ENCODE results near the gene DCUN1D1.

DCUN1D1 gene

GRCh38 chr3:182980204-182981037 lies at the start of gene DCUN1D1:
TSS of gene DCUN1D1 (minus strand) at chr3:182980538. CDS start at chr3:182980489, 49 bp downstream.
- peak within 1 kb of the TSS; percentile 84 to 88 for H3K4me3 ChIP-seq (ENCODE audit: low read length in 2 of 2)
- no peaks in the 10 kb centered on the region for H3K36me3 ChIP-seq (ENCODE audit: control insufficient read depth in 2 of 2, insufficient read depth in 2 of 2, low read length in 2 of 2)
- no peaks in the 10 kb centered on the region for H3K9me3 ChIP-seq (ENCODE audit: control insufficient read depth in 2 of 2, low read length in 2 of 2)
- H3K4me1 ChIP-seq (ENCODE audit: control insufficient read depth, insufficient read depth, low read length): peaks cover 4% of the 10 kb centered on the region
- peak within 1 kb of the TSS; percentile 64 for H3K27ac ChIP-seq (ENCODE audit: low read length)
- H3K27me3 ChIP-seq (ENCODE audit: control insufficient read depth in 1 of 2, insufficient read depth in 2 of 2, low read length in 2 of 2): no peaks in the 10 kb centered on the region
- peak within 1 kb of the TSS; percentile 88 to 90 for H3K9ac ChIP-seq (ENCODE audit: low read length in 2 of 2)

DNA sequence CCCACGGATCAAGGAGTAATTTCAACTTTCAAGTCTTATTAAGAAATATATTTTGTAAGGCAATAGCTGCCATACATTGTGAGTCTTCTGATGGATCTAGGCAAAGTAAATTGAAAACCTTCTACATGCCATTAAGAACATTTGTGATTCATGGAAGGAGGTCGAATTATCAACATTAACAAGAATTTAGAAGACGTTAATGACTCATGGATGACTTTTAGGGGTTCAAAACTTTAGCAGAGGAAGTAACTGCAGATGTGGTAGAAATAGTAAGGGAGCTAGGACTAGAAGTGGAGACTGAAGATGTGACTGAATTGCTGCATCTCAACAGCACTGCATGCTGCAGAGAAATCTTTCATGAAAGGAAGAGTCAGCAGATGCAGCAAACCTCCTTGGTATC lies 48.1 kb upstream of the DCUN1D1 start:
- Histone ChIP-seq H3K9ac (ENCODE audit: low read length in 2 of 2) (no peak overlapping the region), H3K4me3 (ENCODE audit: low read length in 2 of 2) (no peak overlapping the region), H3K27ac (ENCODE audit: low read length) (no peak overlapping the region), H3K27me3 (ENCODE audit: control insufficient read depth in 1 of 2, insufficient read depth in 2 of 2, low read length in 2 of 2) (no peaks in the 10 kb centered on the region), H3K4me1 (ENCODE audit: control insufficient read depth, insufficient read depth, low read length) (no peaks in the 10 kb centered on the region), H3K9me3 (ENCODE audit: control insufficient read depth in 2 of 2, low read length in 2 of 2) (no peaks in the 10 kb centered on the region), H3K36me3 (ENCODE audit: control insufficient read depth in 2 of 2, insufficient read depth in 2 of 2, low read length in 2 of 2) (peaks cover 9 to 21% of the 10 kb centered on the region in 2 donors)

GRCh38 chr3:183027276-183027675 lies 46.9 kb upstream of the DCUN1D1 start:
- Histone ChIP-seq H3K4me3 (ENCODE audit: low read length in 2 of 2) (no peak overlapping the region), H3K27ac (ENCODE audit: low read length) (no peak overlapping the region), H3K9ac (ENCODE audit: low read length in 2 of 2) (no peak overlapping the region), H3K27me3 (ENCODE audit: control insufficient read depth in 1 of 2, insufficient read depth in 2 of 2, low read length in 2 of 2) (no peaks in the 10 kb centered on the region), H3K36me3 (ENCODE audit: control insufficient read depth in 2 of 2, insufficient read depth in 2 of 2, low read length in 2 of 2) (peaks cover 10 to 15% of the 10 kb centered on the region in 2 donors), H3K9me3 (ENCODE audit: control insufficient read depth in 2 of 2, low read length in 2 of 2) (no peaks in the 10 kb centered on the region), H3K4me1 (ENCODE audit: control insufficient read depth, insufficient read depth, low read length) (no peaks in the 10 kb centered on the region)

DNA sequence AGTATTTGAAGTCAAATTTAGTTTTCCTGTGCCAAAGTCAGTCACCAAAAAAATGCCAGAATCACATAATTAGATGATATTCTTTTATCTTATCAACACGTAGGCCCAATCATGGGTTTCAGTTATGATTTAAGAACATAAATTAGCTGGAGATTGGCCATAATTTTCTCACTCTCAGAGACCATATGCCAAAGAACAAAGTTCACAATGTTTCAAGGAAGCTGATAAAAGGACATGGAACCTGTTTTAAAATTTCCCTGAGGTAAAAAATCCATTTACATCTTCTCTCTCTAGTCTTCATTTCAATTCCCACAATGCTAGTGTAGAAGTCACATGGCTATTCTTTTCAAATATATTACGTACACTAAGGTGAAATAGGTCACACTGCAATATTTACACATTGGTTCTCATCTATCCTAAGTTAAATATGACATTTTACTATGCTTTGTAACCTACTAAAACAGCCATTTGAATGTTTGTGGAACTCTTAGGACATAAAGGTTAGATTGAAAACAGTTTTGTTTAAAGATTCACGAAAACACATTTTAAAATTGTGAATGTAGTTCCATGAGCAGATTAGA lies 42.7 kb upstream of the DCUN1D1 start:
- no peaks in the 10 kb centered on the region for H3K4me1 ChIP-seq (ENCODE audit: control insufficient read depth, insufficient read depth, low read length)
- H3K4me3 ChIP-seq (ENCODE audit: low read length in 2 of 2): no peak overlapping the region
- H3K36me3 ChIP-seq (ENCODE audit: control insufficient read depth in 2 of 2, insufficient read depth in 2 of 2, low read length in 2 of 2): peaks cover 22 to 26% of the 10 kb centered on the region in 2 donors
- H3K27me3 ChIP-seq (ENCODE audit: control insufficient read depth in 1 of 2, insufficient read depth in 2 of 2, low read length in 2 of 2): no peaks in the 10 kb centered on the region
- H3K27ac ChIP-seq (ENCODE audit: low read length): no peak overlapping the region
- H3K9me3 ChIP-seq (ENCODE audit: control insufficient read depth in 2 of 2, low read length in 2 of 2): no peaks in the 10 kb centered on the region
- H3K9ac ChIP-seq (ENCODE audit: low read length in 2 of 2): no peak overlapping the region

DNA sequence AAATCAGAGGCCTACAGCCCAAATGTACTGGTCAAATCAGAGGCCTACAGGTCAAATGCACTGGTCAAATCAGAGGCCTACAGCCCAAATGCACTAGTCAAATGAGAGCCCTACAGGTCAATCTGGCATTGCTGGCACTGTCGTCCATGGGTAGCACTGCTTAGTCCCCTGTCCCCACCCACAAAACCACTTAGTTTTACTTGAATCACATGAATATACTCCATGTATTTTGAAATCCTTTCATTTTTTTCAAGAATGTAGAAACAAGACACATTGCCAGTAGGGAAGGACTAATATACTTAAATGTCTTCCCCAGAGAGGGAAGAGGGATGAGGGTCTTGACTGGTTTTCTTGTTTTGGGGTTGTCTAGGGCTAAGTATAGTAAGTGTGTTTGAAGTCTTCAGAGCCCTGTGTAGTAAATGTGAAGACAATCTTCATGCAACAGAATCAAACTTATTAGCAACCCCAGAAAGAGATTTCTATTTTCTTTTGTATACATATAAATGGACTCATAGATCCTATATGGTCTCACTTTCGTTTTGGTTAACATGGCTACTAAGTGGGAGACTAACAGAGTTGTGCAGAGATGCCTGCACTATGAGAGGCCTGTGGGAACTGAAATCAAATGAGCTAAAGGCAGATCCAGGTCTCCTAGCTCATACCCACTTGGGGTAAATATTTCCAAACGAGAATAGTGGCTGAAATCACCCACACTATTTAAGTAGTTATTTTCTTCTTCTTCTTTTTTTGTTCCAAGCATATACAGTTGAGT lies 38.3 kb upstream of the DCUN1D1 start:
- H3K4me1 ChIP-seq (ENCODE audit: control insufficient read depth, insufficient read depth, low read length): no peaks in the 10 kb centered on the region
- H3K36me3 ChIP-seq (ENCODE audit: control insufficient read depth in 2 of 2, insufficient read depth in 2 of 2, low read length in 2 of 2): peaks cover 26 to 29% of the 10 kb centered on the region in 2 donors

DNA sequence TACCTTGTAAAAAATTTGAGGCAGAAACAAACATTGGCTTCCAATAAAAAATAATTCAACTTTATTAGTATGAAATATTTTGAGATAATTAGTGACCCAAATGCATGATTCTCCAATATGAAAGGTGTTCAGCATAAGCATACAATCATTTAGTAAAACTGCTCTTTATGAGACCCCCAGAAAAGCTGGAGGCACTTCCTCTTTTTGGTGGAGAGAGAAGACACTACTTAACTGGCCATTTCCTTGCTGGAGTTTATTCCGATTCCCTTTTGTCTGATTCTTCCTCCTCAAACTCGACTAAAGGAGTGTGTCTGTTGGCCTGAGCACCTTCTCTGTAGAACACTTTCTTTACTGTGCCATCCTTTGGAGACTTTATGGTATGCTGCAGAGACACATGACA lies 34.8 kb upstream of the DCUN1D1 start:
- Histone ChIP-seq H3K27me3 (ENCODE audit: control insufficient read depth in 1 of 2, insufficient read depth in 2 of 2, low read length in 2 of 2) (no peaks in the 10 kb centered on the region), H3K9me3 (ENCODE audit: control insufficient read depth in 2 of 2, low read length in 2 of 2) (no peaks in the 10 kb centered on the region), H3K4me1 (ENCODE audit: control insufficient read depth, insufficient read depth, low read length) (no peaks in the 10 kb centered on the region), H3K9ac (ENCODE audit: low read length in 2 of 2) (no peak overlapping the region), H3K36me3 (ENCODE audit: control insufficient read depth in 2 of 2, insufficient read depth in 2 of 2, low read length in 2 of 2) (peaks cover 14% of the 10 kb centered on the region in 2 donors), H3K4me3 (ENCODE audit: low read length in 2 of 2) (no peak overlapping the region), H3K27ac (ENCODE audit: low read length) (no peak overlapping the region)

More for the DNA sequence above, 38.3 kb upstream of the DCUN1D1 start:
- Histone ChIP-seq H3K9ac (ENCODE audit: low read length in 2 of 2) (no peak overlapping the region), H3K27ac (ENCODE audit: low read length) (no peak overlapping the region), H3K27me3 (ENCODE audit: control insufficient read depth in 1 of 2, insufficient read depth in 2 of 2, low read length in 2 of 2) (no peaks in the 10 kb centered on the region), H3K4me3 (ENCODE audit: low read length in 2 of 2) (no peak overlapping the region), H3K9me3 (ENCODE audit: control insufficient read depth in 2 of 2, low read length in 2 of 2) (no peaks in the 10 kb centered on the region)

GRCh38 chr3:183013856-183014255 lies 33.5 kb upstream of the DCUN1D1 start:
- Histone ChIP-seq H3K27me3 (ENCODE audit: control insufficient read depth in 1 of 2, insufficient read depth in 2 of 2, low read length in 2 of 2) (no peaks in the 10 kb centered on the region), H3K9me3 (ENCODE audit: control insufficient read depth in 2 of 2, low read length in 2 of 2) (no peaks in the 10 kb centered on the region), H3K9ac (ENCODE audit: low read length in 2 of 2) (no peak overlapping the region), H3K36me3 (ENCODE audit: control insufficient read depth in 2 of 2, insufficient read depth in 2 of 2, low read length in 2 of 2) (peaks cover 9 to 10% of the 10 kb centered on the region in 2 donors), H3K4me1 (ENCODE audit: control insufficient read depth, insufficient read depth, low read length) (no peaks in the 10 kb centered on the region), H3K4me3 (ENCODE audit: low read length in 2 of 2) (no peak overlapping the region), H3K27ac (ENCODE audit: low read length) (no peak overlapping the region)

GRCh38 chr3:183013074-183013473 lies 32.7 kb upstream of the DCUN1D1 start:
- no peak overlapping the region for H3K4me3 ChIP-seq (ENCODE audit: low read length in 2 of 2)
- no peaks in the 10 kb centered on the region for H3K27me3 ChIP-seq (ENCODE audit: control insufficient read depth in 1 of 2, insufficient read depth in 2 of 2, low read length in 2 of 2)
- H3K9me3 ChIP-seq (ENCODE audit: control insufficient read depth in 2 of 2, low read length in 2 of 2): no peaks in the 10 kb centered on the region
- no peak overlapping the region for H3K9ac ChIP-seq (ENCODE audit: low read length in 2 of 2)
- H3K4me1 ChIP-seq (ENCODE audit: control insufficient read depth, insufficient read depth, low read length): no peaks in the 10 kb centered on the region
- H3K27ac ChIP-seq (ENCODE audit: low read length): no peak overlapping the region
- peaks cover 6 to 7% of the 10 kb centered on the region in 2 donors for H3K36me3 ChIP-seq (ENCODE audit: control insufficient read depth in 2 of 2, insufficient read depth in 2 of 2, low read length in 2 of 2)

DNA sequence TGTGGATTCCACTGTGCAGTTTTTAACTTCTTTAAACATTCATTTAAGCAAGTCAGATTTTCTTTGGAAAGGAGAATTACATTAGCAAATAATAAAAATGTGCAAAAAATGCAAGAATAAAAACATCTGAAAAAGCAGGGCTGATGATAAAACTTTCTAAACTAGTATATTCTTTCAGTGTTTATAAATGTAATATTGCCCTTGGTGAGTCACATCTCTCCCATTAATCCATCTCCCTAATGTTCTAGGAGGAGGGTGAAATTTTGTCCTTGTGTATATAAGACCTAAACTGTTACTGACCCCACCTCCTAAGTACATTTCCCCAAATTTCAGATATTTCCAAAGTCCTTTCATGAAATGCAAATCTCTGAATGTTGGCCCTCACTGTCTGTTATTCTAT lies 28.5 kb upstream of the DCUN1D1 start:
- Histone ChIP-seq H3K36me3 (ENCODE audit: control insufficient read depth in 2 of 2, insufficient read depth in 2 of 2, low read length in 2 of 2) (peaks cover 0 to 2% of the 10 kb centered on the region in 2 donors), H3K27me3 (ENCODE audit: control insufficient read depth in 1 of 2, insufficient read depth in 2 of 2, low read length in 2 of 2) (no peaks in the 10 kb centered on the region), H3K9me3 (ENCODE audit: control insufficient read depth in 2 of 2, low read length in 2 of 2) (no peaks in the 10 kb centered on the region), H3K27ac (ENCODE audit: low read length) (no peak overlapping the region), H3K4me3 (ENCODE audit: low read length in 2 of 2) (no peak overlapping the region), H3K4me1 (ENCODE audit: control insufficient read depth, insufficient read depth, low read length) (no peaks in the 10 kb centered on the region), H3K9ac (ENCODE audit: low read length in 2 of 2) (no peak overlapping the region)

GRCh38 chr3:183008303-183008702 lies 28.0 kb upstream of the DCUN1D1 start:
- no peaks in the 10 kb centered on the region for H3K9me3 ChIP-seq (ENCODE audit: control insufficient read depth in 2 of 2, low read length in 2 of 2)
- H3K27ac ChIP-seq (ENCODE audit: low read length): no peak overlapping the region
- H3K4me3 ChIP-seq (ENCODE audit: low read length in 2 of 2): no peak overlapping the region
- no peaks in the 10 kb centered on the region for H3K4me1 ChIP-seq (ENCODE audit: control insufficient read depth, insufficient read depth, low read length)
- H3K9ac ChIP-seq (ENCODE audit: low read length in 2 of 2): no peak overlapping the region
- peaks cover 0 to 2% of the 10 kb centered on the region in 2 donors for H3K36me3 ChIP-seq (ENCODE audit: control insufficient read depth in 2 of 2, insufficient read depth in 2 of 2, low read length in 2 of 2)
- H3K27me3 ChIP-seq (ENCODE audit: control insufficient read depth in 1 of 2, insufficient read depth in 2 of 2, low read length in 2 of 2): no peaks in the 10 kb centered on the region

Measured in stomach smooth muscle (tissue), 2 donors.